ENCODE measurements around the gene GSK3A. TPM values are rescaled to one million over a fixed set of nuclear protein-coding genes. Genes with fewer than 3 reads are reported as not detected.

The GSK3A gene
- total RNA-seq, 1 experiment from 2014 or later: 58.8 TPM

GRCh38 chr19:42277821-42278451, 35.5 kb upstream of the GSK3A start:
- H3K27ac Mint-ChIP-seq (ENCODE audit: unreplicated experiment): no peak overlapping the region
- no peaks in the 10 kb centered on the region for H3K27me3 Mint-ChIP-seq (ENCODE audit: unreplicated experiment)
- CTCF ChIA-PET: interaction anchor here (0.6 to 1.0 kb wide), 2 partner anchors 34 to 88 kb away, joined by 3 read pairs; no protein-coding TSS in a partner anchor
- peaks cover 36% of the 10 kb centered on the region for H3K36me3 Mint-ChIP-seq (ENCODE audit: insufficient read depth, unreplicated experiment)
- no peaks in the 10 kb centered on the region for H3K9me3 Mint-ChIP-seq (ENCODE audit: low read depth, unreplicated experiment)
- no TSS peak for BruUV-seq (replicated peaks)
- intact Hi-C loops (cut with micrococcal nuclease; ENCODE audit: unreplicated experiment): no loop called here
- no peak overlapping the region for H3K4me3 Mint-ChIP-seq (ENCODE audit: low read depth, unreplicated experiment)
- TF ChIP-seq CTCF (IDR thresholded peaks at IDR 0.05; ENCODE audit: unreplicated experiment): no peak
- DNase-seq: no peak
- H3K4me1 Mint-ChIP-seq (ENCODE audit: low read depth, unreplicated experiment): peaks cover 29% of the 10 kb centered on the region

GRCh38 chr19:42276821-42277220, 34.4 kb upstream of the GSK3A start:
- H3K36me3 Mint-ChIP-seq (ENCODE audit: insufficient read depth, unreplicated experiment): peaks cover 37% of the 10 kb centered on the region
- H3K9me3 Mint-ChIP-seq (ENCODE audit: low read depth, unreplicated experiment): no peaks in the 10 kb centered on the region
- H3K27ac Mint-ChIP-seq (ENCODE audit: unreplicated experiment): no peak overlapping the region
- DNase-seq: no peak
- intact Hi-C loops (cut with micrococcal nuclease; ENCODE audit: unreplicated experiment): no loop called here
- BruUV-seq (replicated peaks): no TSS peak
- CTCF ChIA-PET: interaction anchor here (0.6 to 1.0 kb wide), 2 partner anchors 13 to 32 kb away, joined by 3 read pairs; no protein-coding TSS in a partner anchor
- H3K4me3 Mint-ChIP-seq (ENCODE audit: low read depth, unreplicated experiment): no peak overlapping the region
- H3K27me3 Mint-ChIP-seq (ENCODE audit: unreplicated experiment): no peaks in the 10 kb centered on the region
- TF ChIP-seq CTCF (IDR thresholded peaks at IDR 0.05; ENCODE audit: unreplicated experiment): no peak
- peaks cover 29% of the 10 kb centered on the region for H3K4me1 Mint-ChIP-seq (ENCODE audit: low read depth, unreplicated experiment)

GRCh38 chr19:42276284-42276683, 33.9 kb upstream of the GSK3A start:
- Mint-ChIP-seq H3K36me3 (ENCODE audit: insufficient read depth, unreplicated experiment) (peaks cover 37% of the 10 kb centered on the region), H3K27ac (ENCODE audit: unreplicated experiment) (no peak overlapping the region), H3K9me3 (ENCODE audit: low read depth, unreplicated experiment) (no peaks in the 10 kb centered on the region), H3K27me3 (ENCODE audit: unreplicated experiment) (no peaks in the 10 kb centered on the region), H3K4me3 (ENCODE audit: low read depth, unreplicated experiment) (no peak overlapping the region), H3K4me1 (ENCODE audit: low read depth, unreplicated experiment) (peaks cover 29% of the 10 kb centered on the region)
- no peak for TF ChIP-seq CTCF (IDR thresholded peaks at IDR 0.05; ENCODE audit: unreplicated experiment)
- CTCF ChIA-PET: no interaction called here
- BruUV-seq (replicated peaks): no TSS peak
- intact Hi-C loops (cut with micrococcal nuclease; ENCODE audit: unreplicated experiment): no loop called here
- no peak for DNase-seq

GRCh38 chr19:42275517-42275916, 33.1 kb upstream of the GSK3A start:
- Mint-ChIP-seq H3K4me1 (ENCODE audit: low read depth, unreplicated experiment) (peaks cover 29% of the 10 kb centered on the region), H3K36me3 (ENCODE audit: insufficient read depth, unreplicated experiment) (peaks cover 33% of the 10 kb centered on the region), H3K9me3 (ENCODE audit: low read depth, unreplicated experiment) (no peaks in the 10 kb centered on the region), H3K4me3 (ENCODE audit: low read depth, unreplicated experiment) (no peak overlapping the region), H3K27ac (ENCODE audit: unreplicated experiment) (peak overlapping the region; percentile 4), H3K27me3 (ENCODE audit: unreplicated experiment) (no peaks in the 10 kb centered on the region)
- intact Hi-C loops (cut with micrococcal nuclease; ENCODE audit: unreplicated experiment): no loop called here
- no peak for DNase-seq
- BruUV-seq (replicated peaks): no TSS peak
- CTCF ChIA-PET: no interaction called here
- TF ChIP-seq CTCF (IDR thresholded peaks at IDR 0.05; ENCODE audit: unreplicated experiment): no peak

All from Calu3 (cell line).